K562 (cell line): ENCODE data around the gene CTDNEP1. TPM values are rescaled to one million over a fixed set of nuclear protein-coding genes. Genes with fewer than 3 reads are reported as not detected.

Experiments used
- C11orf30 ChIP-seq: fragments of 450-650 bp; IDR thresholded peaks from 2 replicates; pipeline ENCODE4 v1.6.1; 2016; ENCODE audit warnings: low read depth, mild to moderate bottlenecking
- DIDO1 ChIP-seq: fragments of 450-650 bp; IDR thresholded peaks from 2 replicates; pipeline ENCODE4 v1.6.1; 2016; ENCODE audit warnings: low read depth, missing biosample characterization, missing genetic modification characterization
- ESRRA ChIP-seq: fragments of 450-650 bp; IDR thresholded peaks from 2 replicates; pipeline ENCODE4 v1.6.1; 2014; ENCODE audit warnings: low read depth, mild to moderate bottlenecking, moderate library complexity, borderline replicate concordance
- GABPA ChIP-seq: fragments of 200-800 bp; sonication (Bioruptor generic); conservative IDR thresholded peaks from 2 replicates; pipeline ENCODE4 v1.6.1; 2016; ENCODE audit warnings: low read depth, missing genetic modification characterization, missing compliant biosample characterization
- KAT8 ChIP-seq: fragments of 450-650 bp; IDR thresholded peaks from 2 replicates; pipeline ENCODE4 v1.6.1; 2016; ENCODE audit warnings: low read depth, mild to moderate bottlenecking
- MAFF ChIP-seq: IDR thresholded peaks from 2 replicates; pipeline ENCODE4 v1.6.1; 2012; ENCODE audit warnings: low read length, improper control_type of control experiment
- MTA3 ChIP-seq: fragments of 450-650 bp; formaldehyde crosslinking; IDR thresholded peaks from 2 replicates; pipeline ENCODE4 v1.6.1; 2017; ENCODE audit warnings: mild to moderate bottlenecking, borderline replicate concordance
- MYBL2 ChIP-seq, 2 experiments: fragments of 450-650 bp in 1 of 2; sonication (generic) in 1 of 2; formaldehyde crosslinking in 1 of 2; IDR thresholded peaks; 2 replicates each; pipeline versions ENCODE4 v1.6.1 to v1.8.1; 2017 to 2022; ENCODE audit warnings: borderline replicate concordance in 1 of 2, inconsistent platforms in 1 of 2, low read depth in 1 of 2, mild to moderate bottlenecking in 1 of 2, missing genetic modification reagents in 1 of 2, moderate library complexity in 1 of 2
- STAT6 ChIP-seq: sonication (generic); formaldehyde crosslinking; IDR thresholded peaks from 2 replicates; pipeline ENCODE4 v1.8.1; 2023; ENCODE audit warnings: mild to moderate bottlenecking, missing genetic modification reagents
- TCF7L2 ChIP-seq: fragments of 150-350 bp; IDR thresholded peaks from 2 replicates; pipeline ENCODE4 v1.6.1; 2016; ENCODE audit warnings: low read depth, mild to moderate bottlenecking, low read length, moderate library complexity
- ZBTB2 ChIP-seq: fragments of 450-650 bp; IDR thresholded peaks from 2 replicates; pipeline ENCODE4 v1.6.1; 2016; ENCODE audit warnings: antibody characterized with exemption
- ZNF143 ChIP-seq: sonication (generic); formaldehyde crosslinking; IDR thresholded peaks from 2 replicates; pipeline ENCODE4 v1.9.0; 2022; ENCODE audit warnings: mild to moderate bottlenecking, missing genetic modification reagents
- ZNF354B ChIP-seq: fragments of 250-450 bp; sonication (Bioruptor Pico); IDR thresholded peaks from 2 replicates; pipeline ENCODE4 v1.4.0; 2020
- ZNF668 ChIP-seq: fragments of 250-450 bp; sonication (Bioruptor Pico); IDR thresholded peaks from 2 replicates; pipeline ENCODE4 v1.8.0; 2022; ENCODE audit warnings: mild to moderate bottlenecking, inconsistent platforms
- polyA plus RNA-seq, 8 experiments: library from polyadenylated mRNA; depleted of rRNA in 4 of 8; stranded (reverse) in 5 of 8; unstranded in 3 of 8; fragments of >200 nt; fragmentation: Nextera tagmentation in 2 of 8; fragmentation: Illumina TruSeq in 1 of 8; extraction: Ambion mirVana in 2 of 8; extraction: Trizol in 1 of 8; gene quantifications; 2 replicates each; pipeline versions ENCODE4 v1.2.1 to v1.2.3, GENCODE V29; 2011 to 2014; ENCODE audit warnings: inconsistent platforms in 1 of 8, missing spikeins in 1 of 8
- total RNA-seq, 7 experiments: library from RNA; depleted of rRNA in 6 of 7; stranded (reverse); fragments of >200 nt in 6 of 7; fragmentation: Illumina TruSeq in 2 of 7; extraction: Trizol in 2 of 7; gene quantifications; 2 replicates each; pipeline versions ENCODE4 v1.2.1 to v1.2.3, GENCODE V29; 2011 to 2021; ENCODE audit warnings: low replicate concordance in 1 of 7
- TF ChIP-seq, protein P1 (sequence below): fragments of 200-800 bp; sonication (Bioruptor generic); IDR thresholded peaks from 2 replicates; pipeline ENCODE4 v1.6.1; 2017; ENCODE audit warnings: missing genetic modification characterization, missing compliant biosample characterization

Gene CTDNEP1
- total and polyA plus RNA-seq, 9 of the 15 experiments (the other 6 are each of a cell fraction or from before 2014, with no cell fraction given) = 10.7 to 150 (median 28.5) TPM

DNA sequence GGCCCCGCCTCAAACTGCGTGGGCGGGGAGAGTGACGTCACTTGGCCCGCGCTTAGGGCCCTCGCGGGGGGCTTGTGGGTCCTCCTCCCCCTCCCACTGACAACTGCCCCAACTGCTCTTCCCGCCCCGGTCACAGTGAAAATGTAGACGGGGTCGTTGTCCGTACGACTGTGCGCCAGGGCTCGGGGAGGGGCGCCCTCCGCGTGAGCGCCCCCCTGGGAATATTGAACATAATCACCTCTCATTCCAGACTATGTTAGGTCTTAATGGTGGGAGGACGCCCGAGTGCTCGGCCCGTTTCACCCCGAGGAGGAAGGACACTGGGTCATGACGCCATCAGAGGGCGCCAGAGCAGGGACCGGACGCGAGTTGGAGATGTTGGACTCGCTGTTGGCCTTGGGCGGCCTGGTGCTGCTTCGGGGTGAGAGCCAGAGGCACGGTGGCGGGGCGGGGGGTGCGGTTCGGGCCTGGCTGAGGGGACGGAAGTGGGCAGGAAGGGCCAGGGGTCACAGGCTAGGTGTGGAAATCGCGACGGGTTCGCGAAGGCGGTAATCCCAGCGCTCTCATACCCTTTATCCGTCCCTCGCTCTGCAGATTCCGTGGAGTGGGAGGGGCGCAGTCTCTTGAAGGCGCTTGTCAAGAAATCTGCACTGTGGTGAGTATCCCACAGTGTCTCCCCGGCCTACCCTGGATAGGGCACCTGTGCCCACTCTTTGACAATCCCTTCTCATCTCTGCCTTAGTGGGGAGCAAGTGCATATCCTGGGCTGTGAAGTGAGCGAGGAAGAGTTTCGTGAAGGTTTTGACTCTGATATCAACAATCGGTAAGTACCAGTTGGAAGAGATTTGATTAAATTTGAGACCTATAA is 876 bp upstream of the CTDNEP1 start, which contains the start of gene ELP5 (continued):
- TF ChIP-seq MTA3 = peak; percentile 54; the same call in 1 of the 2 replicates
- TF ChIP-seq STAT6 (CRISPR knock-in tag) = no peak
- no peak for TF ChIP-seq ZNF668 (CRISPR knock-in tag)
- TF ChIP-seq ESRRA = peak; percentile 93
- TF ChIP-seq C11orf30 = peak; percentile 73
- no peak for TF ChIP-seq ZNF354B
- no peak for TF ChIP-seq TCF7L2
- TF ChIP-seq KAT8 = no peak
- TF ChIP-seq DIDO1 (tag) = no peak
- no peak for TF ChIP-seq ZNF143 (CRISPR knock-in tag)
- TF ChIP-seq ZBTB2 = 0 out of 2 replicates have a peak, but pooled peaks have one; percentile 14
- no peak for TF ChIP-seq MAFF
- TF ChIP-seq GABPA (tag) = peak; percentile 84
- TF ChIP-seq, protein P1, sequence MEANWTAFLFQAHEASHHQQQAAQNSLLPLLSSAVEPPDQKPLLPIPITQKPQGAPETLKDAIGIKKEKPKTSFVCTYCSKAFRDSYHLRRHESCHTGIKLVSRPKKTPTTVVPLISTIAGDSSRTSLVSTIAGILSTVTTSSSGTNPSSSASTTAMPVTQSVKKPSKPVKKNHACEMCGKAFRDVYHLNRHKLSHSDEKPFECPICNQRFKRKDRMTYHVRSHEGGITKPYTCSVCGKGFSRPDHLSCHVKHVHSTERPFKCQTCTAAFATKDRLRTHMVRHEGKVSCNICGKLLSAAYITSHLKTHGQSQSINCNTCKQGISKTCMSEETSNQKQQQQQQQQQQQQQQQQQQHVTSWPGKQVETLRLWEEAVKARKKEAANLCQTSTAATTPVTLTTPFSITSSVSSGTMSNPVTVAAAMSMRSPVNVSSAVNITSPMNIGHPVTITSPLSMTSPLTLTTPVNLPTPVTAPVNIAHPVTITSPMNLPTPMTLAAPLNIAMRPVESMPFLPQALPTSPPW (CRISPR knock-in tag) = peak; percentile 89
- peak; percentile 37; the same call in 1 of the 2 replicates for TF ChIP-seq MYBL2 (IDR thresholded peaks at IDR 0.05; ENCODE audit: low read depth)
- no peak for TF ChIP-seq MYBL2 (CRISPR knock-in tag; IDR thresholded peaks at IDR 0.05; ENCODE audit: borderline replicate concordance)
- TF ChIP-seq, all 486 proteins: peak for 113
